ENCODE results near the gene RPGR. TPM values are rescaled to one million over a fixed set of nuclear protein-coding genes. Genes with fewer than 3 reads are reported as not detected.

Gene RPGR, protein sequence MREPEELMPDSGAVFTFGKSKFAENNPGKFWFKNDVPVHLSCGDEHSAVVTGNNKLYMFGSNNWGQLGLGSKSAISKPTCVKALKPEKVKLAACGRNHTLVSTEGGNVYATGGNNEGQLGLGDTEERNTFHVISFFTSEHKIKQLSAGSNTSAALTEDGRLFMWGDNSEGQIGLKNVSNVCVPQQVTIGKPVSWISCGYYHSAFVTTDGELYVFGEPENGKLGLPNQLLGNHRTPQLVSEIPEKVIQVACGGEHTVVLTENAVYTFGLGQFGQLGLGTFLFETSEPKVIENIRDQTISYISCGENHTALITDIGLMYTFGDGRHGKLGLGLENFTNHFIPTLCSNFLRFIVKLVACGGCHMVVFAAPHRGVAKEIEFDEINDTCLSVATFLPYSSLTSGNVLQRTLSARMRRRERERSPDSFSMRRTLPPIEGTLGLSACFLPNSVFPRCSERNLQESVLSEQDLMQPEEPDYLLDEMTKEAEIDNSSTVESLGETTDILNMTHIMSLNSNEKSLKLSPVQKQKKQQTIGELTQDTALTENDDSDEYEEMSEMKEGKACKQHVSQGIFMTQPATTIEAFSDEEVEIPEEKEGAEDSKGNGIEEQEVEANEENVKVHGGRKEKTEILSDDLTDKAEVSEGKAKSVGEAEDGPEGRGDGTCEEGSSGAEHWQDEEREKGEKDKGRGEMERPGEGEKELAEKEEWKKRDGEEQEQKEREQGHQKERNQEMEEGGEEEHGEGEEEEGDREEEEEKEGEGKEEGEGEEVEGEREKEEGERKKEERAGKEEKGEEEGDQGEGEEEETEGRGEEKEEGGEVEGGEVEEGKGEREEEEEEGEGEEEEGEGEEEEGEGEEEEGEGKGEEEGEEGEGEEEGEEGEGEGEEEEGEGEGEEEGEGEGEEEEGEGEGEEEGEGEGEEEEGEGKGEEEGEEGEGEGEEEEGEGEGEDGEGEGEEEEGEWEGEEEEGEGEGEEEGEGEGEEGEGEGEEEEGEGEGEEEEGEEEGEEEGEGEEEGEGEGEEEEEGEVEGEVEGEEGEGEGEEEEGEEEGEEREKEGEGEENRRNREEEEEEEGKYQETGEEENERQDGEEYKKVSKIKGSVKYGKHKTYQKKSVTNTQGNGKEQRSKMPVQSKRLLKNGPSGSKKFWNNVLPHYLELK
- 10 to 100 TPM; 30.6 to 84.1 (median 57.1) TPM for total RNA-seq

DNA sequence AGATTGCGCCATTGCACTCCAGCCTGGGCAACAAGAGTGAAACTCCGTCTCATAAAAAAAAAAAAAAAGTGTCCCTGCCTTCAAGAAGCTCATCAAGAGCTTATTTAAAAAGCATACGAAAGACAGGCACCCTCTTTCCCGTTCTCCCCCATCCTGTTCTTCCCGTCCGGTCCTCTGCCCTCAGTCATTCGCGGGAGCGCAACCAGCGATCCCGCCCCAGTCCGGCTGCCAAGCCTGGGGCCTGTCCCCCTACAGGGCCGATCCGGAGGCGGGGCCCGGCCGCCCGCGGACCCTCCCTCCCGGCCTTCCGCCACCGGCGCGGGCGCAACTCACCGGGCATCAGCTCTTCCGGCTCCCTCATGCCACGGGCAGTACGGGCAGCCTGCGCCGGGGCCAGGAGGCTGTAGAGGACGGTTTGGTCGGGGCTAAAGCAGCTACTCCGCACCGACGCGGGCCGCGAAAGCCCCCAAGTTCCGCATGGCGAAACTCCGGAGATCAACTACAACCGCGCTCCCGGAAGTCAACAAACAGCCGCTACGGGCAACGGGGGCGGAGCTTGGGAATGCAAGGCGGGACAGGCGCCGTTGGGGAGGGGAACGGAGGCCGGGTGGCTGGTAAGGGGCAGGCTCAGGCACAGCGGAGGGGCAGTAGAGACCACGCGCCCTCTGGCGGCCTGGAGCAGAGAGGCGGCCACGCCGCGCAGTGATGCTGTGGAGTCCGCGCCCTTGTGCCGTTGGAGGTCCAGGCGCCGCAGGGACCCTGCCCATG, at the start of gene RPGR:
Gene RPGR, minus strand, starts transcription at position 503 of the 768 bp plus-strand sequence. Its CDS starts 142 bp downstream, at position 361.
- TF ChIP-seq, protein P1, sequence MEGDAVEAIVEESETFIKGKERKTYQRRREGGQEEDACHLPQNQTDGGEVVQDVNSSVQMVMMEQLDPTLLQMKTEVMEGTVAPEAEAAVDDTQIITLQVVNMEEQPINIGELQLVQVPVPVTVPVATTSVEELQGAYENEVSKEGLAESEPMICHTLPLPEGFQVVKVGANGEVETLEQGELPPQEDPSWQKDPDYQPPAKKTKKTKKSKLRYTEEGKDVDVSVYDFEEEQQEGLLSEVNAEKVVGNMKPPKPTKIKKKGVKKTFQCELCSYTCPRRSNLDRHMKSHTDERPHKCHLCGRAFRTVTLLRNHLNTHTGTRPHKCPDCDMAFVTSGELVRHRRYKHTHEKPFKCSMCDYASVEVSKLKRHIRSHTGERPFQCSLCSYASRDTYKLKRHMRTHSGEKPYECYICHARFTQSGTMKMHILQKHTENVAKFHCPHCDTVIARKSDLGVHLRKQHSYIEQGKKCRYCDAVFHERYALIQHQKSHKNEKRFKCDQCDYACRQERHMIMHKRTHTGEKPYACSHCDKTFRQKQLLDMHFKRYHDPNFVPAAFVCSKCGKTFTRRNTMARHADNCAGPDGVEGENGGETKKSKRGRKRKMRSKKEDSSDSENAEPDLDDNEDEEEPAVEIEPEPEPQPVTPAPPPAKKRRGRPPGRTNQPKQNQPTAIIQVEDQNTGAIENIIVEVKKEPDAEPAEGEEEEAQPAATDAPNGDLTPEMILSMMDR (IDR thresholded peaks at IDR 0.05; ENCODE audit: low read depth) = no peak

DNA sequence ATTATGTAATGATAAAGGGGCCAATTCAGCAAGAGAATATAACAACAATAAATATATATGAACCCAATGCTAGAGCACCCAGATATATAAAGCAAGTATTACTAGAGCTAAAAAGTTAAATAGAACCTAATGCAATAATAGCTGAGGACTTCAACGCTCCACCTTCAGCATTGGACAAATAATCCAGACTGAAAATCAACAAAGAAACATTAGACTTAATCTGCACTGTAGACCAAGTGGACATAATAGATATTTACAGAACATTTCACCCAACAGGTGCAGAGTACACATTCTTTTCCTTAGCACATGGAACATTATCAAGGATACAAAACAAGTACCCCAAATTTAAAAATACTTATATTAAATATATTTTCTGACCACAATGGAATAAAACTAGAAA, 49.4 kb upstream of the RPGR start:
- TF ChIP-seq, protein P1 (IDR thresholded peaks at IDR 0.05; ENCODE audit: low read depth) = no peak

DNA sequence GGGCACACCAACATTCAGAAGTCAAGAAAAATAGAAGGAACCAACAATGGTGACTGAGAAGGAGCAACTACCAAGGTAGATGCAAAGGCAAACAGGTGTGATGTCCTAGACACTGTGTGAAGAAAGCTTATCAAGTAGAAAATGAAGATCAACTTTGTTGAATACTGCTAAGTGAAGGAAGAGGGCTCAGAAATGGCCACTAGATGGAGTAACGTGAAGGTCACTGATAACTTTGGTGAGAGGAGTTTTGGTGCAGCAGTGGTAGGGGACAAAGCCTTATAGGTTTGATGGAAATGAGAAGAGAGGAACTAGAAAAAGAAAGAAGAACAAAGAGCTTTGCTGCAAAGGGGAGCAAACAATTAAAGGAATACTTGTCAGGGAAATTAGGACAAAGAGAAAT, 48.6 kb upstream of the RPGR start:
- TF ChIP-seq, protein P1 (IDR thresholded peaks at IDR 0.05; ENCODE audit: low read depth) = no peak

DNA sequence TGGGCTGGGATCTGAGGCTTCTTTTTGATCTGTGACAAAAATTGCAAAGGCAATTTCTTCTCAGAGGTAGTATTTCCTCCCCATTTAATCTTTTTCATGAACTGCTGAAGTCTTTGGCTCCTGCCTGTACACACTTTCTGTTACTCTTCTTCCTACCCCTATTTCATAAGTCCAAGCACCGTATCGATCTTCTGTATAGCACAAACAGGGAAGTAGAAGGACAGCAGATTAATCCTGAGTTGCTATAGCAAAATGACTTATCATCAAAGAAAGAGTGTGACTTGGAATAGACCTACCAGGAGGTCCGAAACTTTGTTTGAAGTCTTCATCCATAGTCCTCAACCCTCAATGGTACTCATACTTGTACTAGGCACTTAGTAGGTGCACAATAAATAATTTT, 47.1 kb upstream of the RPGR start:
- TF ChIP-seq, protein P1 (IDR thresholded peaks at IDR 0.05; ENCODE audit: low read depth) = no peak

DNA sequence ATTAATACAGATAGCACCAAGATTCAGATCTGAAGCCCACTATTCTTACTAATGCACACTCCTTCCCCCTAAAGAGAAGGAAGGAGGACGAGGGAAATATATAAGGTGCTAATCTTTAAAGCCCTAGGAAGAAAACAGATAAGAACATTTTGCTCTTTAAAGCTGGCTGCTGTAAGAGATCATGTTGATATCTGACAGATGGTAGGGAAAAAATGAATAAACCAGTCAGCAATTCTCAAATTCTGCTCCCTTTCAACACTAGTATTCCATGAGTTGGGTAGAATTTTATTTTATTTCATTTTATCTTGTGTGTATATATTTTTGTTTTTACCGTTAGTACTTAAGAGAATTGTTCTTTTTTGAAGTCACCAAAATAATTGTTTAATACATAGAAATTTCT, 44.3 kb upstream of the RPGR start:
- TF ChIP-seq, protein P1 (IDR thresholded peaks at IDR 0.05; ENCODE audit: low read depth) = no peak

DNA sequence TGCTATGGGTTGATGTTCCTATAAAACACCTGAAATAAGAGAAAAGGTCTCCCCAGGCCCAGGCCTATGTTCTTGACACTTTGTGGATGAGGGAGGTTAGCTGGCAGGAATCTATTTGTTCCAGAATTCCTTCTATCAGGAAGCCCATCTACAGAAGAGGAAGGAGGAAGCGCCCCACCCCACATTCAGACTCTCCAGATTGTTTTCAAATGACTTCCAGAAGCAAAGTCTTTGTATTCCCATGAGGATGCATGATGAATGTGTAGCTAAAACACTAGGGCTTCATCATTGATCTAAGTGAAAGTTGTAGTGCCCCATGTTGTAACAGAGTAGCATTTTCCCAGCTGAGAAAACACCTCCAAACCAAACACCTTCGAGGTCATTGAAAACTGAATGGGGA, 41.5 kb upstream of the RPGR start:
- TF ChIP-seq, protein P1 (IDR thresholded peaks at IDR 0.05; ENCODE audit: low read depth) = no peak

Measured in subcutaneous adipose tissue (tissue), 4 donors.